Cardiac muscle cell (in vitro differentiated cells and primary cell): ENCODE measurements around the gene TCP11L2. TPM values are rescaled to one million over a fixed set of nuclear protein-coding genes. Genes with fewer than 3 reads are reported as not detected.
A peak's percentile ranks its signal among the peaks of the same experiment; 100 is the strongest.
"Not testable (repeated sequence)": the region's sequence is repeated elsewhere in the genome, so short reads cannot be mapped to it uniquely, and the experiment has no call there.

ENCODE experiments used
- DNase-seq, 2 donors: peaks; one replicate each; pipeline versions ENCODE4 v3.0.0 to v3.0.0-alpha.2; 2010 to 2017; ENCODE audit warnings: low read depth in 1 of 2, low spot score in 1 of 2
- H3K27ac ChIP-seq: fragments of 200-600 bp; sonication (generic); 2 replicates; pipeline ENCODE4 v1.5.1; 2016
- H3K27me3 ChIP-seq: fragments of 200-600 bp; sonication (generic); 2 replicates; pipeline ENCODE4 v1.6.0; 2016; ENCODE audit warnings: control low read depth
- H3K36me3 ChIP-seq: fragments of 200-600 bp; sonication (generic); 2 replicates; pipeline ENCODE4 v1.5.1; 2016; ENCODE audit warnings: control low read depth
- H3K4me1 ChIP-seq: fragments of 200-600 bp; sonication (generic); 2 replicates; pipeline ENCODE4 v1.8.1; 2017; ENCODE audit warnings: low read depth, mild to moderate bottlenecking, mixed run types
- H3K4me3 ChIP-seq: fragments of 200-600 bp; sonication (generic); 2 replicates; pipeline ENCODE4 v1.5.1; 2016; ENCODE audit warnings: mild to moderate bottlenecking
- H3K9me3 ChIP-seq: fragments of 200-600 bp; sonication (generic); 2 replicates; pipeline ENCODE4 v1.5.1; 2017; ENCODE audit warnings: low read depth, mild to moderate bottlenecking, control low read depth
- CTCF ChIP-seq: IDR thresholded peaks from 2 replicates; pipeline ENCODE4 v1.5.1; 2012; ENCODE audit warnings: low read depth, mild to moderate bottlenecking, low read length
- polyA plus RNA-seq: library from polyadenylated mRNA; unstranded; fragments of >200 nt; fragmentation: Nextera tagmentation; extraction: Ambion mirVana; gene quantifications from 2 replicates; pipeline ENCODE4 v1.2.1, GENCODE V29; 2016
- total RNA-seq: library from RNA; depleted of rRNA; stranded (reverse); fragments of >200 nt; gene quantifications from 2 replicates; pipeline ENCODE4 v1.2.3, GENCODE V29; 2016

Gene TCP11L2
- total and polyA plus RNA-seq, 2 experiments from 2014 or later = 9.0 to 22.1 TPM

GRCh38 chr12:106311139-106311538 is 8.6 kb downstream of the TCP11L2 start:
- no peak for TF ChIP-seq CTCF
- DNase-seq = no peak
- H3K36me3 ChIP-seq = peaks cover 15% of the 10 kb centered on the region
- H3K4me1 ChIP-seq = peaks cover 16% of the 10 kb centered on the region
- no peaks in the 10 kb centered on the region for H3K9me3 ChIP-seq
- no peak overlapping the region for H3K4me3 ChIP-seq
- H3K27me3 ChIP-seq = no peaks in the 10 kb centered on the region
- H3K27ac ChIP-seq = peak overlapping the region; percentile 27

- H3K9me3 ChIP-seq, H3K27me3 ChIP-seq, H3K4me3 ChIP-seq, DNase-seq, H3K27ac ChIP-seq, H3K4me1 ChIP-seq: not testable (repeated sequence)
- H3K36me3 ChIP-seq = peaks cover 15% of the 10 kb centered on the region
Measured at GRCh38 chr12:106313413-106313812, 10.9 kb downstream of the TCP11L2 start.

- no peak for TF ChIP-seq CTCF
- H3K9me3 ChIP-seq = no peaks in the 10 kb centered on the region
- peaks cover 24% of the 10 kb centered on the region for H3K36me3 ChIP-seq
- no peaks in the 10 kb centered on the region for H3K27me3 ChIP-seq
- H3K4me3 ChIP-seq = no peak overlapping the region
- DNase-seq = no peak
- H3K4me1 ChIP-seq = peaks cover 10% of the 10 kb centered on the region
- H3K27ac ChIP-seq = no peak overlapping the region
Measured at GRCh38 chr12:106315523-106315922, 13.0 kb downstream of the TCP11L2 start.

- Histone ChIP-seq H3K9me3 (no peaks in the 10 kb centered on the region), H3K4me3 (no peak overlapping the region)
Measured at GRCh38 chr12:106317406-106318082, 15.0 kb downstream of the TCP11L2 start.

GRCh38 chr12:106321139-106321850 is 18.8 kb downstream of the TCP11L2 start:
- DNase-seq = peak in 1 of 2 donors; percentile 13
- Histone ChIP-seq H3K27me3 (no peaks in the 10 kb centered on the region), H3K9me3 (no peaks in the 10 kb centered on the region), H3K36me3 (peaks cover 29% of the 10 kb centered on the region), H3K4me1 (no peaks in the 10 kb centered on the region), H3K4me3 (no peak overlapping the region), H3K27ac (no peak overlapping the region)
- TF ChIP-seq CTCF = no peak

More at GRCh38 chr12:106317406-106318082, 15.0 kb downstream of the TCP11L2 start:
- TF ChIP-seq CTCF = no peak
- no peak for DNase-seq
- H3K27me3 ChIP-seq = no peaks in the 10 kb centered on the region
- H3K27ac ChIP-seq = no peak overlapping the region
- no peaks in the 10 kb centered on the region for H3K4me1 ChIP-seq
- peaks cover 26% of the 10 kb centered on the region for H3K36me3 ChIP-seq

GRCh38 chr12:106323537-106323936 is 21.0 kb downstream of the TCP11L2 start:
- Histone ChIP-seq H3K27me3 (no peaks in the 10 kb centered on the region), H3K4me1 (no peaks in the 10 kb centered on the region), H3K9me3 (no peaks in the 10 kb centered on the region), H3K27ac (no peak overlapping the region), H3K4me3 (no peak overlapping the region), H3K36me3 (peaks cover 33% of the 10 kb centered on the region)
- no peak for DNase-seq
- TF ChIP-seq CTCF = no peak
